ENCODE measurements around the gene TRIO. TPM values are rescaled to one million over a fixed set of nuclear protein-coding genes. Genes with fewer than 3 reads are reported as not detected.

TRIO gene
- total and polyA plus RNA-seq, 10 of the 15 experiments (the other 5 are each of a cell fraction or from before 2014, with no cell fraction given) = 5.1 to 96.4 (median 44.6) TPM

- no peak for FAIRE-seq
- Histone ChIP-seq H3K27me3 (replicated peaks in 1 of 2; ENCODE audit: control insufficient read depth in 2 of 2, insufficient read depth in 2 of 2, low read length in 1 of 2) (no peaks in the 10 kb centered on the region), H4K20me1 (ENCODE audit: control insufficient read depth, insufficient read depth) (no peaks in the 10 kb centered on the region), H3K27ac (ENCODE audit: control insufficient read depth, insufficient read depth) (no peak overlapping the region), H2AFZ (ENCODE audit: control insufficient read depth, low read depth, low read length) (no peak overlapping the region), H3K9ac (ENCODE audit: control insufficient read depth, insufficient read depth, low read length) (no peak overlapping the region), H3K79me2 (ENCODE audit: control insufficient read depth, insufficient read depth, low read length) (no peaks in the 10 kb centered on the region), H3K4me3 (no peak overlapping the region), H3K4me1 (ENCODE audit: control insufficient read depth, insufficient read depth, low read length) (no peaks in the 10 kb centered on the region), H3K36me3 (ENCODE audit: control insufficient read depth in 2 of 2, insufficient read depth in 2 of 2, low read length in 1 of 2) (peaks cover 10 to 16% of the 10 kb centered on the region in 2 experiments; a peak in 3 of 4 replicates), H3K4me2 (ENCODE audit: control insufficient read depth, insufficient read depth) (no peak overlapping the region), H3K9me3 (replicated peaks; ENCODE audit: control insufficient read depth, insufficient read depth, low read length) (no peaks in the 10 kb centered on the region)
- in situ Hi-C loops (cut with MboI) (no loop called here), intact Hi-C loops (cut with micrococcal nuclease; ENCODE audit: unreplicated experiment) (no loop called here)
- BruUV-seq (replicated peaks) = no TSS peak
- no peak for ATAC-seq
- TF ChIP-seq SREBF1 (IDR thresholded peaks at IDR 0.05; ENCODE audit: low read length) (no peak), POLR2A (IDR thresholded peaks at IDR 0.05; ENCODE audit: low read depth, low read length) (peak; percentile 21; the same call in 1 of the 2 replicates)
- WGBS (ENCODE audit: insufficient coverage, insufficient replicate concordance, low lambda C conversion rate, missing lambda C conversion rate) = 96% methylated on average over 16 of the region's 16 CpGs
- no peak for DNase-seq (ENCODE audit: low read depth, low spot score)
- POLR2A ChIA-PET = no interaction called here
- CTCF ChIA-PET = no interaction called here
- SMC1A ChIA-PET (ENCODE audit: uncharacterized antibody, unreplicated experiment) = no interaction called here
- RAD21 ChIA-PET (ENCODE audit: unreplicated experiment) = no interaction called here
Measured at GRCh38 chr5:14506661-14507060, 363.5 kb downstream of the TRIO start.

- H3K9ac ChIP-seq (ENCODE audit: control insufficient read depth, insufficient read depth, low read length) = no peak overlapping the region
- peaks cover 10 to 13% of the 10 kb centered on the region in 2 experiments; a peak in 3 of 4 replicates for H3K36me3 ChIP-seq (ENCODE audit: control insufficient read depth in 2 of 2, insufficient read depth in 2 of 2, low read length in 1 of 2)
- CTCF ChIA-PET = interaction anchor here (0.8 kb wide), 1 partner anchor 142 kb away, joined by 4 read pairs; no protein-coding TSS in a partner anchor
- no peak for DNase-seq (ENCODE audit: low read depth, low spot score)
- no peaks in the 10 kb centered on the region for H4K20me1 ChIP-seq (ENCODE audit: control insufficient read depth, insufficient read depth)
- intact Hi-C loops (cut with micrococcal nuclease; ENCODE audit: unreplicated experiment) (no loop called here), in situ Hi-C loops (cut with MboI) (no loop called here)
- H2AFZ ChIP-seq (ENCODE audit: control insufficient read depth, low read depth, low read length) = no peak overlapping the region
- no peak overlapping the region for H3K27ac ChIP-seq (ENCODE audit: control insufficient read depth, insufficient read depth)
- FAIRE-seq = no peak
- no TSS peak for BruUV-seq (replicated peaks)
- POLR2A ChIA-PET = no interaction called here
- H3K79me2 ChIP-seq (ENCODE audit: control insufficient read depth, insufficient read depth, low read length) = no peaks in the 10 kb centered on the region
- no peaks in the 10 kb centered on the region for H3K9me3 ChIP-seq (replicated peaks; ENCODE audit: control insufficient read depth, insufficient read depth, low read length)
- SMC1A ChIA-PET (ENCODE audit: uncharacterized antibody, unreplicated experiment) = no interaction called here
- no peak overlapping the region for H3K4me2 ChIP-seq (ENCODE audit: control insufficient read depth, insufficient read depth)
- ATAC-seq = no peak
- no peaks in the 10 kb centered on the region for H3K27me3 ChIP-seq (replicated peaks in 1 of 2; ENCODE audit: control insufficient read depth in 2 of 2, insufficient read depth in 2 of 2, low read length in 1 of 2)
- no peak for TF ChIP-seq POU2F2 (IDR thresholded peaks at IDR 0.05; ENCODE audit: borderline replicate concordance, low read depth, low read length)
- H3K4me1 ChIP-seq (ENCODE audit: control insufficient read depth, insufficient read depth, low read length) = no peaks in the 10 kb centered on the region
- RAD21 ChIA-PET (ENCODE audit: unreplicated experiment) = interaction anchor here (0.7 kb wide), 1 partner anchor 141 kb away, joined by 3 read pairs; no protein-coding TSS in a partner anchor
- WGBS (ENCODE audit: insufficient coverage, insufficient replicate concordance, low lambda C conversion rate, missing lambda C conversion rate) = 95% methylated on average over 20 of the region's 21 CpGs
- no peak overlapping the region for H3K4me3 ChIP-seq
Measured at GRCh38 chr5:14507156-14507941, 364.2 kb downstream of the TRIO start.
